HG02610 (cell line): ENCODE results near the gene SOCS7.

Source experiments
- ATAC-seq: cut with Tn5 transposase; IDR thresholded peaks from one replicate; pipeline ENCODE4 v1.9.1; 2021; ENCODE audit warnings: mild to moderate bottlenecking, moderate library complexity; ENCODE audit not compliant: unreplicated experiment

SOCS7 gene

GRCh38 chr17:38351412-38352222 lies at the start of gene SOCS7:
TSS of gene SOCS7 (plus strand) at chr17:38351844. CDS start at chr17:38352053, 209 bp downstream.
- ATAC-seq: peak; percentile 85

- ATAC-seq: no peak
These were observed 36.1 kb upstream of the SOCS7 start for GRCh38 chr17:38315497-38315896.

GRCh38 chr17:38317081-38317480 lies 34.6 kb upstream of the SOCS7 start:
- ATAC-seq: no peak

- no peak for ATAC-seq
These were observed 31.2 kb upstream of the SOCS7 start for GRCh38 chr17:38320482-38320881.

- ATAC-seq: no peak
These were observed 29.4 kb upstream of the SOCS7 start for GRCh38 chr17:38322156-38322779.

GRCh38 chr17:38322897-38323296 lies 28.7 kb upstream of the SOCS7 start:
- ATAC-seq: no peak

GRCh38 chr17:38324141-38324697 lies 27.4 kb upstream of the SOCS7 start:
- no peak for ATAC-seq

GRCh38 chr17:38324772-38325171 lies 26.9 kb upstream of the SOCS7 start:
- ATAC-seq: no peak

GRCh38 chr17:38325221-38325851 lies 26.3 kb upstream of the SOCS7 start:
- ATAC-seq: no peak

- no peak for ATAC-seq
These were observed 24.4 kb upstream of the SOCS7 start for GRCh38 chr17:38326996-38327792.

GRCh38 chr17:38327936-38328335 lies 23.7 kb upstream of the SOCS7 start:
- no peak for ATAC-seq

- no peak for ATAC-seq
These were observed 23.0 kb upstream of the SOCS7 start for GRCh38 chr17:38328620-38329019.

- no peak for ATAC-seq
These were observed 22.4 kb upstream of the SOCS7 start for GRCh38 chr17:38329284-38329683.

- ATAC-seq: no peak
These were observed 21.6 kb upstream of the SOCS7 start for GRCh38 chr17:38329808-38330730.

- ATAC-seq: no peak
These were observed 20.7 kb upstream of the SOCS7 start for GRCh38 chr17:38330941-38331411.

- ATAC-seq: no peak
These were observed 18.9 kb upstream of the SOCS7 start for GRCh38 chr17:38332735-38333134.

GRCh38 chr17:38333635-38334295 lies 17.9 kb upstream of the SOCS7 start:
- no peak for ATAC-seq

GRCh38 chr17:38334480-38335364 lies 16.9 kb upstream of the SOCS7 start:
- no peak for ATAC-seq
